ENCODE measurements around the gene NUMA1.

The NUMA1 gene

DNA sequence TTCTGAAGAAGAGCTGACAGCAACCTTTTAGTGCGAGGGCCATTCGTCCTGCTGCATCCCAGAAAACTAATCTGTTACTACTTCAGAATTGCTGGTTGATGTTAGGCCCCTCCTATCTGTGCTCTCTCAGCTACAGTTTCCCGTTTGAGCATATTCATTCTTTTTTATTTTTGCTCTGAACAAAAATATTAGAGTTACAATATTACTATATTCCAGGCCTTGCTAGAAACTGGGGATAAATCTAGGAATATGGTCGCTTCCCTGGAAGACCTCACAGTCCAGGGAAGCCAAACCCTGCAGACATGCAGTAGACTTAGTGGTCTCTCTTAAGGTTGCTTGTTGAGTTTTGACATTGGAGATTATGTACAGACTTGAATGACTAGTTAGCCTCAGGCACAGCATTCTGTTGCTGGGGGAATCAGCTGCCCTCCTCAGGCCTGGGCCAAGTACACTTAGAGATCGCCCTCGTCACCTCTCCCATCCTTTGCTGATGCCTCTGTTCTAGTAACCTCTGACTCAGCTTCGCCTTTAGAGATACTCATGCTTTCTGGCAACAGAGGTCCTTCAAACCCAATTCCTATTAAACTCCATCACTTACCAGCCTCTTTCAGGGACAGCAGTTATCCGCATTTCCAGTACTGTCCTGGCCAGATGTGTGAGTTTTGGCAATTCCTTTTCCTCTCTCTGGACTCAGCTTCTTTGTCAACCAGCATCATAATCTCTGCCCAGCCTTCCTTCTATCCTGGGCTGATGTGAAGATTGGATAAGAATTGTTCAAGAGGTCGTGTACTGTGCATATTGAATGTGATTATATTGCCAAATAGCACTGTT is 32.9 kb upstream of the NUMA1 start:
- TF ChIP-seq, protein P1, sequence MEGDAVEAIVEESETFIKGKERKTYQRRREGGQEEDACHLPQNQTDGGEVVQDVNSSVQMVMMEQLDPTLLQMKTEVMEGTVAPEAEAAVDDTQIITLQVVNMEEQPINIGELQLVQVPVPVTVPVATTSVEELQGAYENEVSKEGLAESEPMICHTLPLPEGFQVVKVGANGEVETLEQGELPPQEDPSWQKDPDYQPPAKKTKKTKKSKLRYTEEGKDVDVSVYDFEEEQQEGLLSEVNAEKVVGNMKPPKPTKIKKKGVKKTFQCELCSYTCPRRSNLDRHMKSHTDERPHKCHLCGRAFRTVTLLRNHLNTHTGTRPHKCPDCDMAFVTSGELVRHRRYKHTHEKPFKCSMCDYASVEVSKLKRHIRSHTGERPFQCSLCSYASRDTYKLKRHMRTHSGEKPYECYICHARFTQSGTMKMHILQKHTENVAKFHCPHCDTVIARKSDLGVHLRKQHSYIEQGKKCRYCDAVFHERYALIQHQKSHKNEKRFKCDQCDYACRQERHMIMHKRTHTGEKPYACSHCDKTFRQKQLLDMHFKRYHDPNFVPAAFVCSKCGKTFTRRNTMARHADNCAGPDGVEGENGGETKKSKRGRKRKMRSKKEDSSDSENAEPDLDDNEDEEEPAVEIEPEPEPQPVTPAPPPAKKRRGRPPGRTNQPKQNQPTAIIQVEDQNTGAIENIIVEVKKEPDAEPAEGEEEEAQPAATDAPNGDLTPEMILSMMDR (IDR thresholded peaks at IDR 0.05; ENCODE audit: low read depth, low read length), result no peak
- no peak for DNase-seq (ENCODE audit: low read depth, low spot score)
- H3K4me3 ChIP-seq (ENCODE audit: low read depth, low read length), result peak overlapping the region; percentile 86
- in situ Hi-C loops (cut with HindIII; ENCODE audit: low sequenced_read_pairs), result no loop called here

DNA sequence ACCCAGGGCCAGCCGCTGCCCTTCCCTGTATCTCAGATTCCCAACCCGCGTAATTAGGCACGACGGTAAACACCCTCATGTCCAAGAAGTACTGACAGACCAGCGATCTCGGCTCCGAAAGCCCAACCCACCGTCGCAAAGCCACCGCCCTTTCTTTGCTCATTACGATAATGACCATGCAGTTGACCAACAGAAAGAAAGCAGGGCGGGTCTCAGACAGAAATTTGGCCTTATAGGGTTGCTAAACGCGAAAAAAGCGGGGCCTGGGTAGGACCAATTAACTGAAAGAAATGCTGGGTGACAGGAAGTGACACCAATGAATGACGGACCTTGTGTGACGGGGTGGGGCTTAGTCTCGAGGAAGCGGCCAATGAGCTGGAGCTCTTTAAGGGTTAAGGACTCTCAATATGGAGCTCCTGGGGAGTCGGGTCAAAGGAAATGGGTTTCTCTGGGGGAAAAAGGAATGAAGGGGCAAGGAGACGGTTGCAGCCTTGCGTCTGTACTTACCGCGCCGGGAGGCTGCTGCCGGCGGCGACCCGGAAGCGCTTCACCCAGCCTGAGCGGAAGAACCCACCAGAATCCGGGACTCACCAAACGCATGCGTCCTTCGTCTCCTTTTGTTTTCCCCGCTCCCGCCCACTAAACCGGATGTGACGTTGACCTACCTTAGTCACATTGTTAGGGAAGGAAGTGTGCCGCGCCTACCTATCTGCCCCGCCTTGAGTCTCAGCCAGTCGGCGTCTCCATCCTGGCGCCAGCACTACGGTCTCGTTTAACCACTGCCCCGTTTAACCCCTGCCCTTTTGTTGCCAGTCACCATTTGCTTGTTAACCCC is 32.0 kb upstream of the NUMA1 start, which contains the start of gene ANAPC15:
TSS of gene ANAPC15 (minus strand) at position 553 of the 835 bp plus-strand sequence. CDS start 1,419 bp downstream, outside the sequence.
- in situ Hi-C loops (cut with HindIII; ENCODE audit: low sequenced_read_pairs), result no loop called here
- peak within 1 kb of the TSS; percentile 86 for H3K4me3 ChIP-seq (ENCODE audit: low read depth, low read length)
- TF ChIP-seq, protein P1 (IDR thresholded peaks at IDR 0.05; ENCODE audit: low read depth, low read length), result no peak
- DNase-seq (ENCODE audit: low read depth, low spot score), result peak; percentile 100

DNA sequence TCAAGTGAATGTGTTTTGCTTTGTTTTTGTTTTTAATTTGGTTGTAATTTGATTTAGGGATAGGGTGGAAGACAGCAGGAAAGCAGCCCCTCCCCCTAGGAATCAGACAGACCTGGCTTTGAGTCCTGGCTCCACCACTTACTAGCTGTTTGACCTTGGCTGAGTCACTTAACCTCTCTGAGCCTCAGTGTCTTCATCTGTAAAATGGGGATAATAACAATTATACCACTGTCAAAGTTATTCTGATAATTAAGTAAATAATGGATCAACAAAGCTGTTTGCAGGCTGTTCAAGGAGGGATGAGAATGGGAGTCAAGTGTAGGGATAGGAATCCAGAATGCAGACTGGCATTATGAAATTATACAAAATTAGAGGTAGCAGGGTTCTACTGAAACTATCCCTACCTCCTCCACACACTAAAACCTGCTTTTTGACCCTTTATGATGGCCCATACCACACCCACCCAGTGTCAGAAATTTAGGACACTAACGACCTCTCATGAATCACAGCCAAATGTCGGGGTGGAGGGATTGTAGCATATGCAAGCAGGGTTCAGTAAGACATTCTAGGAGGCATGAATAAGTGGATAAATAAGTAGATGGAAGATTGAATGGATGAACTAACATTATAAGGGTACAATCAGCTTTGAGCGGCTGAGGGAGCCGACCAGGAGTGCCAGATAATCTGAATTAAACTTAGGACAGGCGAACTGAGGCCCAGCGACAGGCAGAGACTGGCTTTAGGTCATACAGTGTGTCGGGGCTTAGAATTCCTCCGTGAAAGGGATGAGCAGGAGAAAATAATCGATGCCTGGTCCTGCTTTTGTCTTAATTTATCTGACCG is 31.2 kb upstream of the NUMA1 start:
- in situ Hi-C loops (cut with HindIII; ENCODE audit: low sequenced_read_pairs), result no loop called here
- no peak for DNase-seq (ENCODE audit: low read depth, low spot score)
- peak overlapping the region; percentile 86 for H3K4me3 ChIP-seq (ENCODE audit: low read depth, low read length)
- TF ChIP-seq, protein P1 (IDR thresholded peaks at IDR 0.05; ENCODE audit: low read depth, low read length), result no peak

DNA sequence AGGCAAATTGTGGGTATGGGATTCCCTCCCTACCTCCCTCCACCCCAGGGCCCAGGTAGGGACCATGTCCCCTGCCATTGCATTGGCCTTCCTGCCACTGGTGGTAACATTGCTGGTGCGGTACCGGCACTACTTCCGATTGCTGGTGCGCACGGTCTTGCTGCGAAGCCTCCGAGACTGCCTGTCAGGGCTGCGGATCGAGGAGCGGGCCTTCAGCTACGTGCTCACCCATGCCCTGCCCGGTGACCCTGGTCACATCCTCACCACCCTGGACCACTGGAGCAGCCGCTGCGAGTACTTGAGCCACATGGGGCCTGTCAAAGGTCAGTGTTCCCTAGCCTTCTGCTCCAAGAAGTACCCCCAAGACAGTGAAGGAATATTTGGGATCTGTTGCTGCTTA is 25.5 kb upstream of the NUMA1 start, which contains the start of gene TOMT:
TSS of gene TOMT (plus strand) at position 37 of the 400 bp plus-strand sequence. CDS start at position 65, 28 bp downstream.
- in situ Hi-C loops (cut with HindIII; ENCODE audit: low sequenced_read_pairs), result no loop called here
- no peak within 1 kb of the TSS for H3K4me3 ChIP-seq (ENCODE audit: low read depth, low read length)
- TF ChIP-seq, protein P1 (IDR thresholded peaks at IDR 0.05; ENCODE audit: low read depth, low read length), result no peak

DNA sequence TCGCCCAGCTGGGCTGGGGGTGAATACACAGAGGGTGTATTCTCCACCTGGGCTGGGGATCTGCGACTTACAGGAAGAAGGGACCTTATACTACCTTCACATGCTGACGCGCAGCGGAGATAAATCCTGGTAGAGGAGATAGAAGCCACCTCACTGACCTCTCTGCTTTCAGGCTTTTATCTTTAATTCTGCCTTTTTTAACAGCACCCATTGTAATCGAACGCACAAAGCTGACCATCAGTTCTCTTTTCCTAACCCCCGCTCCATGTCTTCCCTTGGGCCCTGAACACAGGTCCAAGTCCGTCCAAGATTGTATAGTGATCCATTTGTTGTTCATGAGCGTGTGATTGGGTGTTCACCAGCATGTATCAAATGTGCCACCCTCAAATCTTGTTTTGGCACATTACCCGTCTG is 23.4 kb upstream of the NUMA1 start:
- in situ Hi-C loops (cut with HindIII; ENCODE audit: low sequenced_read_pairs), result no loop called here
- TF ChIP-seq, protein P1 (IDR thresholded peaks at IDR 0.05; ENCODE audit: low read depth, low read length), result no peak
- DNase-seq (ENCODE audit: low read depth, low spot score), result no peak
- peak overlapping the region; percentile 25 for H3K4me3 ChIP-seq (ENCODE audit: low read depth, low read length)

More for the DNA sequence above, 25.5 kb upstream of the NUMA1 start, which contains the start of gene TOMT:
- DNase-seq (ENCODE audit: low read depth, low spot score), result no peak
